ENCODE measurements around the gene TCERG1L.

- TF ChIP-seq EZH2 (IDR thresholded peaks at IDR 0.05; ENCODE audit: insufficient read depth, low read length) = no peak
- TF ChIP-seq CTCF (IDR thresholded peaks at IDR 0.05; ENCODE audit: insufficient read depth, low read depth, low read length) = no peak
These were observed 209.4 kb downstream of the TCERG1L start for GRCh38 chr10:131102147-131102546.
